HFF-Myc (cell line): ENCODE results near the gene NIPAL3.
A peak's percentile ranks its signal among the peaks of the same experiment; 100 is the strongest.

Experiments
- DNase-seq: peaks from one replicate; pipeline ENCODE4 v3.0.0-alpha.2; 2011; ENCODE audit warnings: low read depth; ENCODE audit errors: extremely low read depth
- H3K4me3 ChIP-seq: replicated peaks from 2 replicates; pipeline ENCODE4 v1.5.1; 2011; ENCODE audit warnings: low read depth, mild to moderate bottlenecking, control low read depth, low read length
- CTCF ChIP-seq: IDR thresholded peaks from 2 replicates; pipeline ENCODE4 v1.5.1; 2012; ENCODE audit warnings: mild to moderate bottlenecking, low read depth, low read length, control low read depth; ENCODE audit errors: missing control alignments

Gene NIPAL3

GRCh38 chr1:24415334-24415909 is at the start of gene NIPAL3:
TSS of gene NIPAL3 (plus strand) at chr1:24415802. CDS start at chr1:24419548, 3,746 bp downstream.
- peak; percentile 97 for DNase-seq
- peak within 1 kb of the TSS; percentile 72 for H3K4me3 ChIP-seq
- peak; percentile 79 for TF ChIP-seq CTCF

GRCh38 chr1:24366707-24367106 is 48.9 kb upstream of the NIPAL3 start:
- DNase-seq: no peak
- no peak overlapping the region for H3K4me3 ChIP-seq
- TF ChIP-seq CTCF: no peak

GRCh38 chr1:24369199-24369598 is 46.4 kb upstream of the NIPAL3 start:
- TF ChIP-seq CTCF: no peak
- no peak overlapping the region for H3K4me3 ChIP-seq
- no peak for DNase-seq

- DNase-seq: no peak
- TF ChIP-seq CTCF: no peak
- H3K4me3 ChIP-seq: no peak overlapping the region
Observed at GRCh38 chr1:24369801-24370200, 45.8 kb upstream of the NIPAL3 start.

- no peak for DNase-seq
- no peak for TF ChIP-seq CTCF
- H3K4me3 ChIP-seq: no peak overlapping the region
Observed at GRCh38 chr1:24373044-24373443, 42.6 kb upstream of the NIPAL3 start.

- TF ChIP-seq CTCF: no peak
- no peak overlapping the region for H3K4me3 ChIP-seq
- DNase-seq: no peak
Observed at GRCh38 chr1:24373710-24374109, 41.9 kb upstream of the NIPAL3 start.
